Activated CD4-positive, CD25-positive, alpha-beta regulatory T cell treated with anti-CD3 and anti-CD28 coated beads, Interleukin-2, amount 50 U/mL, for 24 hours (primary cell): ENCODE data around the gene METTL18.
"Not testable (repeated sequence)": the region's sequence is repeated elsewhere in the genome, so short reads cannot be mapped to it uniquely, and the experiment has no call there.

Experiments
- ATAC-seq, 2 donors: fragments of 150-1000 bp; cut with Tn5 transposase; one replicate each; pipeline ENCODE4 v1.10.0; 2021; ENCODE audit warnings: mild to moderate bottlenecking in 1 of 2, moderate library complexity in 1 of 2

METTL18 gene

DNA sequence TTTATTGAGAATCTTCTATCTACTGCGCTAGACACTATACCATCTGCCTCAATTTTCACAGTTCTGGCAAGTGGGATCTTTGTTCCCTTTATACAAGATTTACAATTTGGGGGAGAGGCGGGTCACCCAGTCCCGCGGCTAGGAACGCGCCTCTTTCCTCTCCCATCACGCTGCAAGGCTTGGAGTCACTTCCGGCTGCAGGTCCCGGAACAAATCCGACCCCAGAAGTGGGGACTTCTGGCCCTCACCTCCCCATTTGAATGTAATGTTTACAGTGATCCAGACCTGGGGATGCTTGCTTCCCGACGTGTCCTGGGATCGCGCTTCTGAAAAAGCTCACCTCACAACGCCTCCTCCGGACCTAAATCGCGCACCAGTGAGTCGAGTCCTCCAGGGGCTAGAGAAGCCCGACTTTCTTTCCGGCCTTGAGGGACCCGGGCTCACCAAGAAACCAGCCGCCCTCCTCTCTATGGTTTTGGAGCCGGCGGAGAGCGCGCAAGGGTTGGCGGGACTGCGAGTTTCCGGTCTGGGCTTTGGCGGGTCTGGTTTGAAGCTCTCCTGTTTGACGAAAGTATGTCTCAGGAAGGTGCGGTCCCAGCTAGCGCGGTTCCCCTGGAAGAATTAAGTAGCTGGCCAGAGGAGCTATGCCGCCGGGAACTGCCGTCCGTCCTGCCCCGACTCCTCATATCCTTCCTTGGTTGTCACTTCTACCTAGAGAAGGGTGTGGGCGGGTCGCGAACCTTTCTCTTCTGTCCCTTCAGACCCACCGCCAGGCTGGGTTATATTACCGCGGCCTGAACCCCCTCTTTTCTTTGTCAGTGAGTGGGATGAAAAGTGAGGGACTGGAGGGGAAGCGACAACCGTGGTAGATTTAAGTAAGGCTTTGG lies at the start of gene METTL18:
Gene METTL18, minus strand, starts transcription at position 378 of the 887 bp plus-strand sequence. CDS start 1,212 bp downstream, outside the sequence.
- ATAC-seq: peak; percentile 99

DNA sequence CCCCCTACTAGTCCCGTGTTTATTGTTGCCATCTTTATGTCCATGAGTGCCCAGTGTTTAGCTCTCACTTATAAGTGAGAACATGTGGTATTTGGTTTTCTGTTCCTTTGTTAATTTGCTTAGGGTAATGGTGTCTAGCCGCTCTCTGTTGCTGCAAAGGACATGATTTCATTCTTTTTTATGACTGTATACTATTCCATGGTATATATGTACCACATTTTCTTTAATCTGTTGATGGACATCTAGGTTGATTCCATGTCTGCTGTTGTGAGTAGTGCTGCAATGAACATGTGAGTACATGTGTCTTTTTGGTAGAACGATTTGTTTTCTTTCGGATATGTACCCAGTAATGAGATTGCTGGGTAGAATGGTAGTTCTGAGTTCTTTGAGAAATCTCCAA lies 44.2 kb upstream of the METTL18 start:
- no peak for ATAC-seq

GRCh38 chr1:169836198-169836597 lies 41.5 kb upstream of the METTL18 start:
- ATAC-seq: no peak

DNA sequence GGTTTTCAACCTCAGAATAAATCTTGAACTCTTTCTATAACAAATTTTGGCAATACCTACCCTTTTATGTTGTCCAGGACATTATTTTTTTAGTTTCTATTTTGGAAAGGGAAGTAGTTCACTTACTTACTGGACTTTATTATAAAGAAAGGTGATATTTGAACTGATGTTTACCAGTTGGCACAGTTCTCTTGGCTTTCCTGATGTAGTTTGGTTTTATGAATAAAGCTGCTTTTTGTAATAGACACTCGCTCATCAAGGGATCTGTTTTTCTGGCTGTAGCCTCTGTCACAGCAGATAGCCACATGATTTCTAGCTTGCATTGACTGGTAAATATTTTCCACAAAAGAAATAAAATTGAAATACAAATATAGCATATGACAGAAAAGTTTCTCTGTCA lies 40.9 kb upstream of the METTL18 start:
- ATAC-seq: no peak

DNA sequence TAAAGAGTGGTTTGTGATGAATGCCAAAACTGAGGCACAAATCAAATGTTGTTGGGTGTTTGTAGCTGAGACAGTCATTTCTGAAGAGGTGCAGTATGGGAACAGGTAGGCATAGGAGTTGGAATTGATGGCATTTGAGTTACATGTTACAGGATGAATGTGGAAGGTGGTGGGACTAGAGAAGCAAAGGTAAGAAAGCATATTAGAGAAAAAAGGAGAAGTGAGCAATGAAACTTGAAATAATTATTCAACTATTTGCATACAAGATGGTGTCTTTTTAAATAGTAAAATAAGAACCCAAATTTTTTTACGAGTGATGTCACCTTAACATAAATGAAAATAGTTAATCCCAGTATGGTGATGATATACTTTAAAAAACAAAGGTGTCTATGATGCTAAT lies 40.2 kb upstream of the METTL18 start:
- ATAC-seq: no peak

- ATAC-seq: no peak
These were observed 38.6 kb upstream of the METTL18 start for GRCh38 chr1:169833179-169833901.

DNA sequence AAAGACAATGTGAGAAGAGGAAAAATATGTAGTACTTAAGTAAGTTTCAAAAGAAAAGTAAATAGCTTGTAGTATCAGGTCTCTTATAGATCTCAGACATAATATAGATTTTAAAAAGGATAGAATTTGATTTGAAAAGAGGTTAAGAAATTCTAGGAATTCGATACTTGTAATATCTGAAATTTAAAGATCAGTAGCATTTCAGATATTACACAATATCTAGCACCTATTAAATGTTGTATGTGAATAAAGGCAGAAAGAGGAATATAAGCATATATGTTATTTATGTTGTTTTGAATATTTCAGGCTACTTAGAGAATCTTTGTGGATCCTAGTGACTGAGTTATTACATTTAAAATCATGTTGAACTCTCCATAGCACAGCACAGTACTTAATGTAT lies 35.0 kb upstream of the METTL18 start:
- ATAC-seq: no peak

DNA sequence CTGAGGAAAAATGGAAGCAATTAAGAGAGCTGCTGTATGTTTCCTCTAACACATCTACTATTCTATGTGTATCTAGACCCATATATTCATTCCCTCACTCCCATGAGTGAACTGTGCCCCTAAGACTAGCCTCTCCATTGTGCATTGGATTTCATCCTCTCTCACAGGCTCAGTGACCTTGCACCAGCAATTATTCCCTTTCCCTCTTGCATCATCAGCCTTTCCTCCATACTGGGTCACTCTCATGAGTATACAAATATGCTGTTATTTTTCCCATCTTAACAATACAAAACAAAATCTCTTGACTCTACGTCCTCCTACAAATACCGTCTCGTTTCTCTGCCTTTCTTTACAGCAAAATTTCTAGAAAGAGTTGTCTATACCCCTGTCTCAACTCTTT lies 29.4 kb upstream of the METTL18 start:
- no peak for ATAC-seq

DNA sequence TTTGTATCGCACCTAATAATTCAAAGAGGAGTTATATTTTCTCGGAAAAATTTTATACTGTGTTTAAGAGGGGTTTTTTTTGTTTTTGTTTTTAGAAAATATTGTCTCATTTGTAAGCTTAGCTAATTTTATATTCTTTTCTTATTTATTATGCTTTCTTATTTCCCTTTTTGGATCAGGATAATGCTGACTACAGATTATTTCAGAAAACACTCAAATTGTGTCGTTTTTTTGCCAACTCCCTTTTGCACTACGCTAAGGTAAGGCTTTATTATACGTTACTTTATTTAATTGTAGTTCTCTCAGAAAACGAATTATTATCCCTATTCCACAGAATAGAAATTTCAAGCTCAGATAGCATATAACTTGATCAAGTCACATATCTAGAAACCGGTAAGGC lies 26.8 kb upstream of the METTL18 start:
- ATAC-seq: no peak

GRCh38 chr1:169816617-169817016 lies 21.9 kb upstream of the METTL18 start:
- ATAC-seq: no peak

DNA sequence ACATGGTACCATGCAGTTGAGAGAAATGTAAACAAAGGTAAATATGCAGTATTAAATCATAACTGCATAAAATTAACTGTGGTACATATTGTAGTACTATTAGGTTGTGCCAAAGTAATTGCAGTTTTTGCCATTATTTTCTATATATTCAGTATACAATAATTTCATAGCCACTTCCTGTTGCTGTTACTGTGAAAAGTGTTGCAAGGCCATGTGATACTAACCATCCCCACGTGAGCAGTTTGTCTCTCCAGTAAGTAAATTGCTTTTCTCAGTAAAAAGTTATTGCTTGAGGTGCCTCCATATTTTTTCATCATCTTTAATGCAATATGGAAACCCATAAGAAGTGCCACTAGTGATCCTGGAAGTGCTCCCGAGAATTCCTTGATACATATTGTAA lies 19.6 kb upstream of the METTL18 start:
- ATAC-seq: no peak

DNA sequence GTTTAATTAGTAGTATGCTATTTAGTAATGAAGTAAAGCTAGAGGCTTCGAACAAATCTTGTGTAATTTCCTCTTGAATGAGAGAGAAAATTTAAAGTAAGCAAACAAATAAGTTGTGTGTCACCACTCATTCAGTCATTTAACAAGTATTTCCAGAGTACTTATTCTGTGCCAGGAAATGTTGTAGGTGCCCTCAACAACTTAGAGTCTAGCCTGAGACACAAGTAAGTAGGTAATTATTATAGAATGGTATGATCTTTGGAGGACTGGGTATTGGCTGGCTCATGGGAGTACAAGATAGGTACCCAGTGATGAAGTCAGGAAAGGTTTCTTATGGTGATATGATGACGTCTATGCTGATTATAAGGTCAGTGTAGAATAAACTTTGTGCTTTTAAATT lies 17.4 kb upstream of the METTL18 start:
- no peak for ATAC-seq

DNA sequence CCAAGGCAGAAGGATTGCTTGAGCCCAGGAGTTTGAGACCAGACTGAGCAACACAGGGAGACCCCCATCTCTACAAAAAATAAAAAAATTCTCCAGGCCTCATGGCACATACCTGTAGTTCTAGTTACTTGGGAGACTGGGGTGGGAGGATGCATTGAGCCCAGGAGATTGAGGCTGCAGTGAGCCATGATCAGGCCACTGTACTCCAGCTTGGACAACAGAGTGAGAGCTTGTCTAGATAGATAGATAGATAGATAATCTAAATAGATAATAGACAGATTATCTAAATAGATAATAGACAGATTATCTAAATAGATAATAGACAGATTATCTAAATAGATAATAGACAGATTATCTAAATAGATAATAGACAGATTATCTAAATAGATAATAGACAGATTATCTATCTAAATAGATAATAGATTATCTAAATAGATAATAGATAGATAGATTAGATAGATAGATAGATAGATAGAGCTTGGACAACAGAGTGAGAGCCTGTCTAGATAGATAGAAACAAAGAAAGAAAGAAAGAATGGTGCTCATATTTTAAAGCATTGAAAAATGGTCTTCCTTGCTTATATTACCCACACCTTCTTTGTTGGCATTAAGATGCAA lies 16.8 kb upstream of the METTL18 start:
- not testable (repeated sequence) for ATAC-seq

GRCh38 chr1:169809370-169810095 lies 14.8 kb upstream of the METTL18 start:
- no peak for ATAC-seq

- ATAC-seq: no peak
These were observed 10.2 kb upstream of the METTL18 start for GRCh38 chr1:169804941-169805340.

DNA sequence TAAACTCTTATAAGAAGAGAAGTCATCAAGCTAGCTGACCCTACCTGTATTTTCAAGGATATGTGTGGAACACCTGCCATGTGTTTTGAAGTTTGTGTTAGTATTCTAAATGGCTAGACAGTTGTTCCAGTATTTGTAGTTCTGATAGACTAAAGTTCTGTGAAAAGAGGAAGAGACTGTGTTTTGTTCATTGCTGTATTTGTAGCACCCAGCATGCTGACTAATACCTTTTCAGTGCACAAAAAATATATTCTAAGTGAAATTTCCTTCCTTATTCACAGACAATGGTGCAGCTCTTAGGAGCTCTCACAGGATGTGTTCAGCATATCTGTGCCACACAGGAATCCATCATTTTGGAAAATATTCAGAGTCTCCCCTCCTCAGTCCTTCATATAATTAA lies 8.2 kb upstream of the METTL18 start:
- no peak for ATAC-seq

DNA sequence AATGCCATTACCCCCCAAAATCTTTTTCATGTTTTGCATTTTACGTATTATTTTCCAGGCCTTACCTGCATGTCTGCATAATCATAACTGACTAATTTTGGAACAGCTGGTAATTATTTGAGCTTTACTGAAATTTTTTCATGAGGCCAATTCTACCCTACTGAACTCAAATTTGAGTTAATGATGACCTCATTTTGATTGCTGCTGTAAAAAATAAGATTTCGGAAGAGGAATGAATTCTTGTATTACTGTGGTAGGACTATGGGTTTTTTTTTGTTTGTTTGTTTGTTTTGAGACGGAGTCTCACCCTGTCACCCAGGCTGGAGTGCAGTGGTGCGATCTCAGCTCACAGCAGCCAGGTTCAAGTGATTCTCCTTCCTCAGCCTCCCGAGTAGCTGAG lies 2.6 kb upstream of the METTL18 start:
- no peak for ATAC-seq

- ATAC-seq: no peak
These were observed 1.6 kb upstream of the METTL18 start for GRCh38 chr1:169796274-169796810.

GRCh38 chr1:169795687-169796086 lies 980 bp upstream of the METTL18 start:
- no peak for ATAC-seq

DNA sequence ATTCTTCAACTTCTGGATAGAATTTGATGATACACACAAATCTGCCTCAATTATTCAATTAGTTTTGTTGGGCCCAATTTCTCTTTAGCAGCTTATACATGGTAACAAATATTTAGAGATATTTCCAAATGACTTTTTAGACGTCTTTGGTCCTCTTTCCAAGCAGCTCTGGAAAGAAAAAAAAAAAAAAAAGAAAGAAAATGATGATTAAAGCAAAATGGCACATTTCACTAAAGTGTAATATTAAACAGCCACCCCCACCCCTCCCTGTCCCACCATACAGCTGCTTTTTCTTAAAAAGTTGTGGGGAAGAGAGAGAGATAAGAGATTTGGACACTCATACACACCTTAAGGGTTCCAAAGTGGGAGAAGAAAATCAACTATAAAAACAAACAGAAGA lies 977 bp downstream of the METTL18 start:
- ATAC-seq: no peak

DNA sequence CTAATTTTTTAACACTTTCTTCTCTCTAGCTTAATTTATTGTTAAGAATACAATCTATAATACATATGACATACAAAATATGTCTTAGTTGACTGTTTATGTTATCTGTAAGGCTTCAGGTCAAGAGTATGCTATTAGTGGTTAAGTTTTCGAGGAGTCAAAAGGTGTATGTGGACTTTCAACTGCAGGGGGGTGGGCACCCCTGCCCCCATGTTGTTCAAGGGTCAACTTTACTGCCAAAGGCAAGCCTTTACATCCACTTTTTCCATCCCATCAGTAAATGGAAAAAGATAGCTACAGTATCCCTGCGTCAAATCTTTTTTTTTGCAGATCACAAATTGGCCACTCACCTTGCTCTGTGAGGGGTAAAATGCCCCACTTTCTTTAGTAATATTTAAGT lies 6.3 kb downstream of the METTL18 start:
- ATAC-seq: no peak

DNA sequence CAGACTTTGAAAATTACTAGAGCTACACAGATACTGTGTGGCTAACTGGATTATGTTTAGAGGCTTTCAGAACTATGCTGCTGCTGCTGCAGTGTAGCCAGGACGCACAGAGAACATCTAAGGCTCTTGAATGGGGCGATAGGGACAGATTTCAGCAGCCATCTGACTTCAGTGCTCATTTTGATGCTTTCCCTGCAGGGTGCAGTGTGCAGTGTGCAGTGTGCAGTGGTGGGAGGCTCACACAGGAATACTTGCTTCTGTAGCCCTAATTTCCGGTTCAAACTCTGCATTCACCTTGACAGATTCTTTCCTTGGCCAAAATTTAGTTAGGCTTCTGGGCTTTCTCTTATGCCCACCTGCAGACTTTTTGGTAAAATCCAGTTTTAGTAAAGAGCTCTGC lies 7.7 kb downstream of the METTL18 start:
- no peak for ATAC-seq

GRCh38 chr1:169785267-169785666 lies 9.4 kb downstream of the METTL18 start:
- no peak for ATAC-seq
